ENCODE data around the gene PTPRT. TPM values are rescaled to one million over a fixed set of nuclear protein-coding genes. Genes with fewer than 3 reads are reported as not detected.
"Not testable (repeated sequence)": the region's sequence is repeated elsewhere in the genome, so short reads cannot be mapped to it uniquely, and the experiment has no call there.

The PTPRT gene
- total RNA-seq, 1 donor from 2014 or later: not detected

- no peak for DNase-seq
These were observed 3.4 kb downstream of the PTPRT start for GRCh38 chr20:43186312-43186711.

GRCh38 chr20:43185901-43186300, 3.8 kb downstream of the PTPRT start:
- no peak for DNase-seq

- no peak for DNase-seq
These were observed 6.1 kb downstream of the PTPRT start for GRCh38 chr20:43183536-43184070.

GRCh38 chr20:43178080-43178479, 11.6 kb downstream of the PTPRT start:
- DNase-seq: no peak

- DNase-seq: no peak
These were observed 13.0 kb downstream of the PTPRT start for GRCh38 chr20:43176726-43177125.

GRCh38 chr20:43171930-43172329, 17.8 kb downstream of the PTPRT start:
- DNase-seq: no peak

- DNase-seq: no peak
These were observed 18.9 kb downstream of the PTPRT start for GRCh38 chr20:43170771-43171170.

GRCh38 chr20:43167615-43168014, 22.1 kb downstream of the PTPRT start:
- no peak for DNase-seq

GRCh38 chr20:43167021-43167420, 22.7 kb downstream of the PTPRT start:
- DNase-seq: no peak

GRCh38 chr20:43165611-43166010, 24.1 kb downstream of the PTPRT start:
- no peak for DNase-seq

- not testable (repeated sequence) for DNase-seq
These were observed 25.0 kb downstream of the PTPRT start for GRCh38 chr20:43164736-43165135.

- no peak for DNase-seq
These were observed 28.0 kb downstream of the PTPRT start for GRCh38 chr20:43161716-43162115.

GRCh38 chr20:43160941-43161340, 28.8 kb downstream of the PTPRT start:
- DNase-seq: no peak

GRCh38 chr20:43159994-43160393, 29.7 kb downstream of the PTPRT start:
- DNase-seq: no peak

- no peak for DNase-seq
These were observed 34.2 kb downstream of the PTPRT start for GRCh38 chr20:43155366-43156100.

- no peak for DNase-seq
These were observed 37.8 kb downstream of the PTPRT start for GRCh38 chr20:43151901-43152300.

- DNase-seq: no peak
These were observed 38.5 kb downstream of the PTPRT start for GRCh38 chr20:43151256-43151655.

GRCh38 chr20:43140726-43141125, 49.0 kb downstream of the PTPRT start:
- DNase-seq: no peak

GRCh38 chr20:43138061-43138770, 51.5 kb downstream of the PTPRT start:
- no peak for DNase-seq

- DNase-seq: no peak
These were observed 52.5 kb downstream of the PTPRT start for GRCh38 chr20:43137160-43137559.

- no peak for DNase-seq
These were observed 65.5 kb downstream of the PTPRT start for GRCh38 chr20:43124241-43124640.

GRCh38 chr20:43123180-43123579, 66.5 kb downstream of the PTPRT start:
- no peak for DNase-seq

GRCh38 chr20:43119720-43120119, 70.0 kb downstream of the PTPRT start:
- no peak for DNase-seq

GRCh38 chr20:43102394-43102793, 87.3 kb downstream of the PTPRT start:
- DNase-seq: no peak

Data from dermis blood vessel endothelial cell (primary cell).